ENCODE measurements around the gene VPS13C.
"Not testable (repeated sequence)": the region's sequence is repeated elsewhere in the genome, so short reads cannot be mapped to it uniquely, and the experiment has no call there.

DNA sequence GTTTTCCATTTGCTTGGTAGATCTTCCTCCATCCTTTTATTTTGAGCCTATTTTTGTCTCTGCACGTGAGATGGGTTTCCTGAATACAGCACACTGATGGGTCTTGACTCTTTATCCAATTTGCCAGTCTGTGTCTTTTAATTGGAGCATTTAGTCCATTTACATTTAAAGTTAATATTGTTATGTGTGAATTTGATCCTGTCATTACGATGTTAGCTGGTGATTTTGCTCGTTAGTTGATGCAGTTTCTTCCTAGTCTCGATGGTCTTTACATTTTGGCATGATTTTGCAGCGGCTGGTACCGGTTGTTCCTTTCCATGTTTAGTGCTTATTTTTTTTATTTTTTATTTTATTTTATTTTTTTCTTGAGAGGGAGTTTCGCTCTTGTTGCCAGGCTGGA is 54.9 kb downstream of the VPS13C start:
- TF ChIP-seq POLR2A (IDR thresholded peaks at IDR 0.05; ENCODE audit: low read length); TP53 (CRISPR knock-in tag; IDR thresholded peaks at IDR 0.05); FOSL2 (IDR thresholded peaks at IDR 0.05); FOSL2 (CRISPR knock-in tag; IDR thresholded peaks at IDR 0.05); MYC (IDR thresholded peaks at IDR 0.05; ENCODE audit: borderline replicate concordance, low read length); EHF (CRISPR knock-in tag; IDR thresholded peaks at IDR 0.05); EHMT2 (IDR thresholded peaks at IDR 0.05; ENCODE audit: low read depth); SMC3 (IDR thresholded peaks at IDR 0.05); EP300 (IDR thresholded peaks at IDR 0.05); CHD4 (IDR thresholded peaks at IDR 0.05; ENCODE audit: borderline replicate concordance); ZC3H11A (IDR thresholded peaks at IDR 0.05); MAFK (IDR thresholded peaks at IDR 0.05; ENCODE audit: partially characterized antibody); CHD2 (IDR thresholded peaks at IDR 0.05; ENCODE audit: low read length, partially characterized antibody): not testable (repeated sequence)
- TF ChIP-seq, protein P1, sequence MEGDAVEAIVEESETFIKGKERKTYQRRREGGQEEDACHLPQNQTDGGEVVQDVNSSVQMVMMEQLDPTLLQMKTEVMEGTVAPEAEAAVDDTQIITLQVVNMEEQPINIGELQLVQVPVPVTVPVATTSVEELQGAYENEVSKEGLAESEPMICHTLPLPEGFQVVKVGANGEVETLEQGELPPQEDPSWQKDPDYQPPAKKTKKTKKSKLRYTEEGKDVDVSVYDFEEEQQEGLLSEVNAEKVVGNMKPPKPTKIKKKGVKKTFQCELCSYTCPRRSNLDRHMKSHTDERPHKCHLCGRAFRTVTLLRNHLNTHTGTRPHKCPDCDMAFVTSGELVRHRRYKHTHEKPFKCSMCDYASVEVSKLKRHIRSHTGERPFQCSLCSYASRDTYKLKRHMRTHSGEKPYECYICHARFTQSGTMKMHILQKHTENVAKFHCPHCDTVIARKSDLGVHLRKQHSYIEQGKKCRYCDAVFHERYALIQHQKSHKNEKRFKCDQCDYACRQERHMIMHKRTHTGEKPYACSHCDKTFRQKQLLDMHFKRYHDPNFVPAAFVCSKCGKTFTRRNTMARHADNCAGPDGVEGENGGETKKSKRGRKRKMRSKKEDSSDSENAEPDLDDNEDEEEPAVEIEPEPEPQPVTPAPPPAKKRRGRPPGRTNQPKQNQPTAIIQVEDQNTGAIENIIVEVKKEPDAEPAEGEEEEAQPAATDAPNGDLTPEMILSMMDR (IDR thresholded peaks at IDR 0.05), result not testable (repeated sequence)
- TF ChIP-seq, protein P2, sequence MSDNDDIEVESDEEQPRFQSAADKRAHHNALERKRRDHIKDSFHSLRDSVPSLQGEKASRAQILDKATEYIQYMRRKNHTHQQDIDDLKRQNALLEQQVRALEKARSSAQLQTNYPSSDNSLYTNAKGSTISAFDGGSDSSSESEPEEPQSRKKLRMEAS (IDR thresholded peaks at IDR 0.05), result not testable (repeated sequence)

All from A549 (cell line).